Panc1 (cell line): ENCODE data around the gene CLMP. TPM values are rescaled to one million over a fixed set of nuclear protein-coding genes. Genes with fewer than 3 reads are reported as not detected.
A peak's percentile ranks its signal among the peaks of the same experiment; 100 is the strongest.

Source experiments
- ATAC-seq: fragments of 200-7000 bp; cut with Tn5 transposase; 2 replicates; pipeline ENCODE4 v1.9.1; 2020; ENCODE audit warnings: mild to moderate bottlenecking, moderate library complexity
- BruUV-seq: library from RNA; stranded (reverse); fragments of 400-500 nt; replicated peaks from 2 replicates; lab custom pipeline; 2021; lab: Mats Ljungman, UMichigan
- CTCF ChIA-PET: fragments of 300-600 bp; sonication (Branson Sonifier 250); formaldehyde crosslinking; loops from one replicate; lab custom pipeline; 2022; ENCODE audit warnings: antibody characterized with exemption; lab: Charles Lee
- POLR2A ChIA-PET: fragments of 300-600 bp; sonication (Branson Sonifier 250); formaldehyde crosslinking; loops from one replicate; lab custom pipeline; 2022; ENCODE audit warnings: antibody characterized with exemption; lab: Charles Lee
- DNase-seq: peaks from one replicate; pipeline ENCODE4 v3.0.0-alpha.2; 2010; ENCODE audit warnings: low read depth, low spot score
- H3K27ac ChIP-seq: 2 replicates; pipeline ENCODE4 v1.5.1; 2011; ENCODE audit warnings: mild to moderate bottlenecking, low read length, inconsistent platforms
- H3K27me3 ChIP-seq: fragments of 200-500 bp; sonication (Bioruptor generic); 2 replicates; pipeline ENCODE4 v1.6.0; 2014; ENCODE audit warnings: low read length, inconsistent platforms; ENCODE audit not compliant: control insufficient read depth, insufficient read depth
- H3K36me3 ChIP-seq: fragments of 200-500 bp; sonication (Bioruptor generic); 2 replicates; pipeline ENCODE4 v1.5.1; 2014; ENCODE audit warnings: inconsistent platforms, mild to moderate bottlenecking, low read length, moderate library complexity; ENCODE audit not compliant: control insufficient read depth, insufficient read depth
- H3K4me1 ChIP-seq: 2 replicates; pipeline ENCODE4 v1.5.1; 2011; ENCODE audit warnings: inconsistent platforms, mild to moderate bottlenecking, low read length, moderate library complexity; ENCODE audit not compliant: control insufficient read depth, insufficient read depth
- H3K4me3 ChIP-seq, 2 experiments: 2 replicates each; pipeline ENCODE4 v1.5.1; 2011 to 2012; ENCODE audit warnings: low read depth in 2 of 2, low read length in 2 of 2, mild to moderate bottlenecking in 2 of 2, inconsistent platforms in 1 of 2, moderate library complexity in 1 of 2
- H3K9me3 ChIP-seq: fragments of 200-500 bp; sonication (Bioruptor generic); 2 replicates; pipeline ENCODE4 v1.5.1; 2014; ENCODE audit warnings: low read depth, mild to moderate bottlenecking, inconsistent platforms, low read length, moderate library complexity; ENCODE audit not compliant: control insufficient read depth, insufficient read depth
- POLR2AphosphoS5 ChIP-seq: IDR thresholded peaks from 2 replicates; pipeline ENCODE4 v1.6.1; 2012; ENCODE audit warnings: mild to moderate bottlenecking, low read depth, low read length, moderate library complexity
- SIN3A ChIP-seq: IDR thresholded peaks from 2 replicates; pipeline ENCODE4 v1.6.1; 2012; ENCODE audit warnings: low read depth, mild to moderate bottlenecking, low read length, moderate library complexity, borderline replicate concordance; ENCODE audit not compliant: insufficient read depth
- TCF7L2 ChIP-seq: IDR thresholded peaks from 2 replicates; pipeline ENCODE4 v1.6.1; 2011; ENCODE audit warnings: mild to moderate bottlenecking, low read depth, low read length, inconsistent platforms
- in situ Hi-C: cut with HindIII; loops from 2 replicates; pipeline ENCODE4 v1.10.0; 2016; ENCODE audit warnings: low sequenced_read_pairs, low pct_unique_long_range_greater_than_20kb
- intact Hi-C: fragments of 100-400 bp; cut with micrococcal nuclease; formaldehyde crosslinking; loops from one replicate; pipeline ENCODE4 v1.10.0; 2022; ENCODE audit not compliant: unreplicated experiment
- total RNA-seq: library from RNA; stranded (reverse); gene quantifications from one replicate; pipeline ENCODE4 v1.2.1, GENCODE V29; 2021; ENCODE audit not compliant: unreplicated experiment
- TF ChIP-seq, protein P1 (sequence below): fragments of 450-650 bp; IDR thresholded peaks from 2 replicates; pipeline ENCODE4 v1.5.1; 2017; ENCODE audit warnings: mild to moderate bottlenecking
- TF ChIP-seq, protein P2 (sequence below), 2 experiments: IDR thresholded peaks; 2 replicates each; pipeline ENCODE4 v1.6.1; 2011 to 2012; ENCODE audit warnings: low read depth in 2 of 2, control low read depth in 1 of 2, low read length in 1 of 2, mild to moderate bottlenecking in 1 of 2, moderate library complexity in 1 of 2; ENCODE audit not compliant: insufficient read depth in 1 of 2

The CLMP gene
- total RNA-seq, 1 experiment from 2014 or later, result 1.5 TPM

DNA sequence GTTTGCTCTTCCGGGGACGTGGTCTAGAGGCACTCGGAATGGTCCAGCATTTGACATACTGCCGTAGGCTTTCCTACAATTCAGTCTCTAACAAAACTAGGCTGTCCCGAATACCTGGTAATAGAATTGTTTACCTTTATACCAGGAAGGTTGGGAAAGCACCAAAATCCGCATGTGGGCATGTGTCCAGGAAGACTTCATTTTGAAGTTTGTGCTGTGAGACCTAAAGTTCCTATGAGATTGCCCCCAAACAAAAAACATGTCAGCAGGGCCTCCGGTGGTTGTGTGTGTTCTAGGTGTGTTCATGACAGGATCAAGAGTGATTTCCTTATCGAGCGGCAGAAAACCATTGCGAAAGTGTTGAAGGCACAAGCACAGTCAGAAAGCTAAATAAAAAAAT lies 159.2 kb downstream of the CLMP start:
- H3K4me3 ChIP-seq, result no peak overlapping the region

DNA sequence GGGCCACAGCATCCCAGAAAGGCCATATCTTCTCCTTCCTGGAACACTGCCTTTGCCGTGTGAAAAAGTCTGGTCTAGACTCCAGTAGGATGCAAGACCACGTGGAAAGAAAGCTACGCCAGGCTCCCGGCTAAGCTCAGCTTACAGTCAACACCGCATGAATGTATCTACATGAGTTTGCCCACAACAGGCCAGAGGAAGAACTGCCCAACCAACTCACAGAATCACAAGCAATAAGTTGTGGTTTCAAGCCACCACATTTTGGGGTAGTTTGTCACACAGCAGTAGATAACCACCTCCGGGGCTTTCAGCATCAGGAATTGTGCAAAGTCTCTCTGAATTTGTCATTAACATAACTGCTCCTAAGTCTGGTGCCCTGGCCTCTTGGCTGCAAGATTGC lies 160.5 kb downstream of the CLMP start:
- ChIA-PET POLR2A (no interaction called here), CTCF (interaction anchor here (1.7 kb wide), 1 partner anchor 19 kb away, joined by 8 read pairs; no protein-coding TSS in a partner anchor)
- DNase-seq (no peak), ATAC-seq (0 out of 2 replicates have a peak, but pooled peaks have one; percentile 44)
- intact Hi-C loops, result no loop called here
- no TSS peak for BruUV-seq
- H3K27ac ChIP-seq, result no peak overlapping the region
- TF ChIP-seq, protein P1, sequence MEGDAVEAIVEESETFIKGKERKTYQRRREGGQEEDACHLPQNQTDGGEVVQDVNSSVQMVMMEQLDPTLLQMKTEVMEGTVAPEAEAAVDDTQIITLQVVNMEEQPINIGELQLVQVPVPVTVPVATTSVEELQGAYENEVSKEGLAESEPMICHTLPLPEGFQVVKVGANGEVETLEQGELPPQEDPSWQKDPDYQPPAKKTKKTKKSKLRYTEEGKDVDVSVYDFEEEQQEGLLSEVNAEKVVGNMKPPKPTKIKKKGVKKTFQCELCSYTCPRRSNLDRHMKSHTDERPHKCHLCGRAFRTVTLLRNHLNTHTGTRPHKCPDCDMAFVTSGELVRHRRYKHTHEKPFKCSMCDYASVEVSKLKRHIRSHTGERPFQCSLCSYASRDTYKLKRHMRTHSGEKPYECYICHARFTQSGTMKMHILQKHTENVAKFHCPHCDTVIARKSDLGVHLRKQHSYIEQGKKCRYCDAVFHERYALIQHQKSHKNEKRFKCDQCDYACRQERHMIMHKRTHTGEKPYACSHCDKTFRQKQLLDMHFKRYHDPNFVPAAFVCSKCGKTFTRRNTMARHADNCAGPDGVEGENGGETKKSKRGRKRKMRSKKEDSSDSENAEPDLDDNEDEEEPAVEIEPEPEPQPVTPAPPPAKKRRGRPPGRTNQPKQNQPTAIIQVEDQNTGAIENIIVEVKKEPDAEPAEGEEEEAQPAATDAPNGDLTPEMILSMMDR, result no peak
- TF ChIP-seq POLR2AphosphoS5 (no peak), SIN3A (no peak), TCF7L2 (no peak)
- TF ChIP-seq, protein P2, sequence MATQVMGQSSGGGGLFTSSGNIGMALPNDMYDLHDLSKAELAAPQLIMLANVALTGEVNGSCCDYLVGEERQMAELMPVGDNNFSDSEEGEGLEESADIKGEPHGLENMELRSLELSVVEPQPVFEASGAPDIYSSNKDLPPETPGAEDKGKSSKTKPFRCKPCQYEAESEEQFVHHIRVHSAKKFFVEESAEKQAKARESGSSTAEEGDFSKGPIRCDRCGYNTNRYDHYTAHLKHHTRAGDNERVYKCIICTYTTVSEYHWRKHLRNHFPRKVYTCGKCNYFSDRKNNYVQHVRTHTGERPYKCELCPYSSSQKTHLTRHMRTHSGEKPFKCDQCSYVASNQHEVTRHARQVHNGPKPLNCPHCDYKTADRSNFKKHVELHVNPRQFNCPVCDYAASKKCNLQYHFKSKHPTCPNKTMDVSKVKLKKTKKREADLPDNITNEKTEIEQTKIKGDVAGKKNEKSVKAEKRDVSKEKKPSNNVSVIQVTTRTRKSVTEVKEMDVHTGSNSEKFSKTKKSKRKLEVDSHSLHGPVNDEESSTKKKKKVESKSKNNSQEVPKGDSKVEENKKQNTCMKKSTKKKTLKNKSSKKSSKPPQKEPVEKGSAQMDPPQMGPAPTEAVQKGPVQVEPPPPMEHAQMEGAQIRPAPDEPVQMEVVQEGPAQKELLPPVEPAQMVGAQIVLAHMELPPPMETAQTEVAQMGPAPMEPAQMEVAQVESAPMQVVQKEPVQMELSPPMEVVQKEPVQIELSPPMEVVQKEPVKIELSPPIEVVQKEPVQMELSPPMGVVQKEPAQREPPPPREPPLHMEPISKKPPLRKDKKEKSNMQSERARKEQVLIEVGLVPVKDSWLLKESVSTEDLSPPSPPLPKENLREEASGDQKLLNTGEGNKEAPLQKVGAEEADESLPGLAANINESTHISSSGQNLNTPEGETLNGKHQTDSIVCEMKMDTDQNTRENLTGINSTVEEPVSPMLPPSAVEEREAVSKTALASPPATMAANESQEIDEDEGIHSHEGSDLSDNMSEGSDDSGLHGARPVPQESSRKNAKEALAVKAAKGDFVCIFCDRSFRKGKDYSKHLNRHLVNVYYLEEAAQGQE (IDR thresholded peaks at IDR 0.05; ENCODE audit: insufficient read depth in 1 of 2, low read depth in 2 of 2, low read length in 1 of 2), result no peak
- H3K4me3 ChIP-seq, result no peak overlapping the region
- H3K36me3 ChIP-seq, result no peaks in the 10 kb centered on the region
- H3K27me3 ChIP-seq, result no peaks in the 10 kb centered on the region
- in situ Hi-C loops, result no loop called here
- no peaks in the 10 kb centered on the region for H3K4me1 ChIP-seq
- no peaks in the 10 kb centered on the region for H3K9me3 ChIP-seq

More for the DNA sequence above, 159.2 kb downstream of the CLMP start:
- DNase-seq (no peak), ATAC-seq (no peak)
- CTCF ChIA-PET, result no interaction called here
- Histone ChIP-seq H3K4me1 (no peaks in the 10 kb centered on the region), H3K27ac (no peak overlapping the region), H3K27me3 (no peaks in the 10 kb centered on the region), H3K9me3 (no peaks in the 10 kb centered on the region), H3K36me3 (no peaks in the 10 kb centered on the region)
- intact Hi-C loops (no loop called here), in situ Hi-C loops (no loop called here)
- no TSS peak for BruUV-seq
- POLR2A ChIA-PET, result interaction anchor here (0.6 kb wide), 1 partner anchor 24 kb away, joined by 3 read pairs; no protein-coding TSS in a partner anchor
- TF ChIP-seq, protein P1, result no peak
- TF ChIP-seq POLR2AphosphoS5, result no peak
- TF ChIP-seq SIN3A, result no peak
